ENCODE data around the gene ZNF224.
"Not testable (repeated sequence)": the region's sequence is repeated elsewhere in the genome, so short reads cannot be mapped to it uniquely, and the experiment has no call there.

The ZNF224 gene

GRCh38 chr19:44093931-44094765 is at the start of gene ZNF224:
Gene ZNF224, plus strand, starts transcription at chr19:44094361. Its CDS starts 3,513 bp downstream, at chr19:44097874.
- peak; percentile 70 for DNase-seq

- DNase-seq = no peak
These were observed 43.2 kb upstream of the ZNF224 start for GRCh38 chr19:44050740-44051649.

- DNase-seq = no peak
These were observed 42.3 kb upstream of the ZNF224 start, which contains the start of gene ZNF223 for GRCh38 chr19:44051650-44052402. Gene ZNF223, plus strand, starts transcription at chr19:44052036. Its CDS starts 3,141 bp downstream, at chr19:44055177.

GRCh38 chr19:44055870-44056269 is 38.3 kb upstream of the ZNF224 start:
- DNase-seq = no peak

- no peak for DNase-seq
These were observed 34.9 kb upstream of the ZNF224 start for GRCh38 chr19:44059229-44059628.

GRCh38 chr19:44061038-44061437 is 33.1 kb upstream of the ZNF224 start:
- no peak for DNase-seq

GRCh38 chr19:44066305-44066704 is 27.9 kb upstream of the ZNF224 start:
- no peak for DNase-seq

GRCh38 chr19:44069415-44069814 is 24.7 kb upstream of the ZNF224 start:
- no peak for DNase-seq

GRCh38 chr19:44071824-44072542 is 22.2 kb upstream of the ZNF224 start, which contains the start of gene ZNF284:
Gene ZNF284, plus strand, starts transcription at chr19:44072159. Its CDS starts 4,231 bp downstream, at chr19:44076390.
- no peak for DNase-seq

- DNase-seq = no peak
These were observed 21.4 kb upstream of the ZNF224 start for GRCh38 chr19:44072543-44073401.

GRCh38 chr19:44076325-44076724 is 17.8 kb upstream of the ZNF224 start:
- no peak for DNase-seq

GRCh38 chr19:44092108-44092507 is 2.1 kb upstream of the ZNF224 start:
- no peak for DNase-seq

- no peak for DNase-seq
These were observed 13.6 kb downstream of the ZNF224 start for GRCh38 chr19:44107751-44108150.

GRCh38 chr19:44109458-44109857 is 15.3 kb downstream of the ZNF224 start:
- no peak for DNase-seq

GRCh38 chr19:44111910-44112463 is 17.8 kb downstream of the ZNF224 start:
- DNase-seq = no peak

- no peak for DNase-seq
These were observed 18.6 kb downstream of the ZNF224 start for GRCh38 chr19:44112802-44113137.

GRCh38 chr19:44113138-44113783 is 19.1 kb downstream of the ZNF224 start, which contains the start of gene ZNF225:
Gene ZNF225, plus strand, starts transcription at chr19:44113399. Its CDS starts 2,429 bp downstream, at chr19:44115828.
- DNase-seq = peak; percentile 67

- no peak for DNase-seq
These were observed 19.7 kb downstream of the ZNF224 start for GRCh38 chr19:44113784-44114390.

GRCh38 chr19:44121162-44121561 is 27.0 kb downstream of the ZNF224 start:
- not testable (repeated sequence) for DNase-seq

GRCh38 chr19:44131955-44132354 is 37.8 kb downstream of the ZNF224 start:
- no peak for DNase-seq

All from SIG-M5 (cell line).